ENCODE data around the gene TMEM41A. TPM values are rescaled to one million over a fixed set of nuclear protein-coding genes. Genes with fewer than 3 reads are reported as not detected.

TMEM41A gene
- total RNA-seq (ENCODE audit: low replicate concordance), result 6.7 and 7.4 TPM in 2 replicates

DNA sequence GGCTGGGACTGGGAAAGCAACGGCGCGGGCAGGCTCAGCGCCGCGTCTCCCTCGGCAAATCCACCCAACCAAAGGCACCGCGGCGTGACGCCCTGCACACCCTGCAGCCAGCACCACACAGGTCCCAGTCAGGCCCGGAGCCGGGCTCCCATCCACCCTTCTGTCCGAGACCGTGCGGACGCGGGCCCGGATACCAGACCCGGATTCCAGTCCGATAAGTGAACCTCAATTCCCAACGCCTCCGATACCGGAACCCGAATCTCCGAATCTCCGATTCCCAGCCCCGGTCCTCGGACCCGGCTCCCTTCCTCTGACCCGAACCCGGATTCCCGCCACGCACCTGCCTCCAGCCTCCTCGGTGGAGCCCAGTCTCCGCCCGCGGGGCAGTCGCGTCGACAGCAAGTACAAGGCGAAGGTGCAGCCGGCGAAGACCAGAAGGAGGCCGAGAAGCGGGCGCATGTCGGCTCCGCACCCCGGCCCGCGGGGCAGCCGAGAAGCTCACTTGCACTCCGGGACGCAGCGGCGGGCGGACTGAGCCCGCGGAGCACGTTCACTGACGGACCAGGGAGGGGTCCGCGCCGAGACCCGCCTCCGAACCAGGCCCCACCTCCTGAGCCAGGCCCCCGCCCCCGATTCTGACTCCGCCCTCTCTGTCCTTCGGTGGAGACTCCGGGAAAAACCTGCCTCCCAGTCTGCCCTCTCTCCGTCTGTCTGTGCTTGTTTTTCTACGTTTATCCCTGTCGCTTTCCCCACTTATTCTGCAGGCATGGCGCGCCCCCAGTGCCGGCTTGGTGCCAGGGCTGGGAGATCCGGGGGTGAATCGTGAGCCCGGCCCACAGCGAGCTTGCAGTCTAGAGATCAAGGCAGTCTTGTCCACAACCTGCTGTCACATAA lies at the start of gene TMEM41A:
Gene TMEM41A (minus strand): TSS at position 533 of the 894 bp plus-strand sequence. CDS start 74 bp downstream, at position 459.

Other genes with a start within 250 kb of the TMEM41A start
- 3.2 and 4.2 TPM in 2 replicates for gene EHHADH, start 245.0 kb downstream of the TMEM41A start, total RNA-seq (ENCODE audit: low replicate concordance)
- gene MAP3K13, start 135.9 kb downstream of the TMEM41A start, total RNA-seq (ENCODE audit: low replicate concordance), result 14.7 and 19.3 TPM in 2 replicates
- under 0.01 and 0.90 TPM in 2 replicates for gene LIPH, start 53.6 kb upstream of the TMEM41A start, total RNA-seq (ENCODE audit: low replicate concordance)
- 26.9 and 34.0 TPM in 2 replicates for gene SENP2, start 87.3 kb upstream of the TMEM41A start, total RNA-seq (ENCODE audit: low replicate concordance)

Measured in smooth muscle cell of the coronary artery (primary cell).